RCC 7860 (cell line): ENCODE results near the gene TPRX2.
"Not testable (repeated sequence)": the region's sequence is repeated elsewhere in the genome, so short reads cannot be mapped to it uniquely, and the experiment has no call there.

Source experiments
- DNase-seq: peaks from one replicate; pipeline ENCODE4 v3.0.0-alpha.2; 2015; ENCODE audit warnings: low spot score
- FAIRE-seq: peaks from 2 replicates; lab custom pipeline; 2012; peaks lifted over from hg19 to GRCh38; lab: Jason Lieb, UNC

Gene TPRX2

DNA sequence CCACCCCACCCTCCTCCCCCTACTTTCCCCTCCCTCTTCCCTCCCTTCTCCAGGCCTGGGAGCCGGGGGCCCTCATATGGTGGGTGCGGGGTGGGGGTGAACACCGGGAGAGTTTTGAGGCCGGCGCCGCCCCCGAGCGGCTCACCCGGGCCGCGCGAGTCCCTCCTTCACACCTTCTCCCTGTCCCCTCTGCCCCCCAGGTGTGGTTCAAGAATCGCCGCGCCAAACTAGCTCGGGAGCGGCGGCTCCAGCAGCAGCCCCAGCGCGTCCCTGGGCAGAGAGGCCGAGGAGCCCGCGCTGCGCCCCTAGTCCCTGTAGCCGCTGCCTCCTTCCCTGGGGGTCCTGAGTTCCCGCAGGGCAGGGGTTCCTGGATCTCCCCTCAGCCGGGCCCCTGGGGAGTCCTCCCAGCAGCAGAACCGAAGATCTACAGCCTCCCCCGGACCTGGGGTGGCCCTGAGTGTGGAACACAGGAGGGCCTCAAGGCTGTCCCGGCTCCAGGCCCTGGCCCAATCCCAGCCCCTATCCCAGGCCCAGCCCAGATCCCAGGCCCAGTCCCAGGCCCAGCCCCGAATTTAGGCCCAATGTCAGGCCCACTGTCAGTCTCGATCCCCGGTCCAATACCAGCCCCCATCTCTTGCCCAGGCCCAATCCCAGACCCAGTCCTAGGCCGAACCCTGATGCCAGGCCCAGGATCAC, 1.7 kb downstream of the TPRX2 start:
- DNase-seq, result no peak
- no peak for FAIRE-seq

DNA sequence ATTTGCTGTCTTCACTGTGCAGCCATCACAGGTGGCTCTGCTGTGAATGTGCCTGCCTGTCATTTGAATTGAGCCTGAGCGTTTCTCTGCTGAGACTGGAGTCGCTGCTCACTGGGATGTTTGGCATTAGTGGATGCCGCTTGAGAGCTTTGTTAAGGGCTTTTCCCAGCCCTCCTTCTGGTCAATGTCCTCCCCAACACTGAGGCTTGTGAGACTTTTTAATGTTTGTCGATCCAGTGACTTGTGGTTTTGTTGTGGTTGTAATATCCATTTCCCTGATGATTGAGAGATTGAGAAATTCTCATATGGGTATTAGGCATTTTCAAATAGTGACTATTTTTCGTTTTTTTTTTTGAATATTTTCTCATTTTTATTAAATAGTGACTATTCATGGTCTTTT, 2.6 kb downstream of the TPRX2 start:
- DNase-seq (no peak), FAIRE-seq (no peak)

DNA sequence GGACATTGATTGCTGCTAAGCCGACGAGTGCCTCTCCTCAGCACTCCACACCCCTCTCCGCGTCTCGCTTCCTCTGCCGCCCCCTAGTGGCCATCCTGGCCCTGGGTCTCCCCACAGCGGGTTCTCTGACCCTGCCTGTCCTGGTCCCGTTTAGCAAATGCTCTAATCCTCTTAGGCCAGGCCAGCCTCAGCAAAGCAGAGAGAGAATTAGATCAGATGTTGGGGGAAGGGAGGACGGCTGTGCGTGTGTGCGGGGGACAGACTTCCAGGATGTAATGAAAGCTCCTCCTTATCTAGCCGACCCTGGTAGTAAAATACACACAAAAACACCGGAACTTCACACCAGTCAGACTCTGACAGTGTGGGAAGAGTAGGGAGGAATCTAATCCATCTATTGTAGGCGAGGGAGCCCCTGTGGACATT, 4.5 kb downstream of the TPRX2 start:
- FAIRE-seq (no peak), DNase-seq (peak; percentile 31)

DNA sequence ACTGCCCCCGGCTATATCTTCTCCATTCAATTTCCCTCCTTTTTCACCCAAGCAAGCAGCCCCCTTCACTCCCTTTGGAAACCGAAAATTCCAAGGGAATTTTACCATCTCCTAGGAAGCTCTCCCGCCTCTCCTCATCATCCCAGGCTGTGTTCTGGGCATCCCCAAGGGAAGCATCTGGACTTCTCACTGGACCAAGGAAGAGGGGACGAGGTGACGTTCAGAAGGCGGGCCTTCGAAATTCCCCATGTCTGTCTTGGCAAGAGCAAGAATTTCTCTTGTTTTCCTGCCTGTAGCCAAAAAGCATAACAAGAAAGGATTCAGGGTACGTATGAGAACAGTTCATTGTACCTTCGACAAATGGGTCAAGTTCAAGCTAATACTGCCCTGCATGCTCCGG, 6.1 kb downstream of the TPRX2 start:
- no peak for DNase-seq
- FAIRE-seq, result no peak

DNA sequence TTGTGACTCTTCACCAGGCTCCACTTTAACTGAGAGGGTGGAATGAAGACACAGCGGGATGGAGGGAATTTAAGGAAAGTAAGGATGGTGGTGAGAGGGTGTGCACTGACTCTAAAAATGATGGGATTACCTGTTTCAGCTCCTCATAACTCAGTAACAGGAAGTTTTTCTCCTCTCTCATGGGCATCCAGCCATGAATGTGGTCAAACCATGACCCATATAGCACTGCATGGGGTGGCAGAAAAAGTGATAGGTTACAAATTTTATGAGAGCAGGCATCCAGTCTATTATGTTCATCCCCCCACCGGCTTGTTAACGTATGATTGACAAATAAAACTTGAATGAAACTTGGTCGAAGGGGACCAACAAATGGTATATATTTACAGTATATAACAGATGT, 19.9 kb downstream of the TPRX2 start:
- no peak for FAIRE-seq
- DNase-seq, result no peak

DNA sequence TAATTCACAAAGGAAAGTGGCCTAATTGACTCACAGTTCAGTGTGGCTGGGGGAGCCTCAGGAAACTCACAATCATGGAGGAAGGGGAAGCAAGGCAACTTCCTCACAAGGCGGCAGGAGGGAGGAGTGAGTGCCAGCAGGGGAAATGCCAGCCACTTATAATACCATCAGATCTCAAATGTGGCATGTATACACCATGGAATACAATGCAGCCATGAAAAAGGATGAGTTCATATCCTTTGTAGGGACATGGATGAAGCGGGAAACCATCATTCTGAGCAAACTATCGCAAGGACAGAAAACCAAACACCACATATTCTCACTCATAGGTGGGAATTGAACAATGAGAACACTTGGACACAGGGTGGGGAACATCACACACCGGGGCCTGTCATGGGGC, 20.4 kb downstream of the TPRX2 start:
- DNase-seq, FAIRE-seq: not testable (repeated sequence)

DNA sequence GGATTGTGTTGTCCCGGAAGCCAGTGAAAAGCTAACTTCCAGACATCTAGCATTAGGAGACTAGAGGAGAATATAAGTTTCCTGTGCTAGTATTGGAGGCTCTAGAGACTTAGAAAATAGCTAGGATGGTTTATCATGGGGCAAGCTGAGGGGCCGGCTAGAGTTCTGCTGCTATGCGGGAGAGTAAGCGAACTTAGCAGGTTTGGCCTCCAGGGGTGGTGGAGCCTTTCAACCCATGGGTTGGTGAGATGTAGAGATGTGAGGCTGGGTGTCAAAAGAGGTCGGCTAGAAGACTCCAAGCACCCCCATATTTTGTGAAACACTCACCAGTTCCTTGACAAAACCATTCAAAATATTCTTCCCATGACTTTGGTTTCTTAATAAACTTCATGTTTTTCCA, 22.7 kb downstream of the TPRX2 start:
- FAIRE-seq, result no peak
- no peak for DNase-seq

DNA sequence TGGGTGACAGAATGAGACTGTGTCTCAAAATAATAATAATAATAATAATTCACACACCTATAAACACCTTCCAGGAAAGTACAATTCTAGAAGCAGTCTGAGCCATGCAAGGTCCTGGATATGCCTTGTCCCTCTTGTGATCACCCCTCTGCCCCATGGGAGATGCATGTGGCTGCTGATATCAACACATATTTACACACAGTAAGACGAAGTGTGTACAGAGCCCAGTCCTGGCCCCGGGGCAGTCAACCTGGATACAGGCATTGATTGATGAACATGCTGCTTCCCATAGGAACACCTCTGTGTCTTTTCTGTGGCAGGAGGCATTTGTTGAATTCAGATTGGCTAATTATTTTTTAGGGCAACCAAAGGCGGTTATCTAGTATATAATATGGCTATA, 23.9 kb downstream of the TPRX2 start:
- FAIRE-seq (no peak), DNase-seq (no peak)

DNA sequence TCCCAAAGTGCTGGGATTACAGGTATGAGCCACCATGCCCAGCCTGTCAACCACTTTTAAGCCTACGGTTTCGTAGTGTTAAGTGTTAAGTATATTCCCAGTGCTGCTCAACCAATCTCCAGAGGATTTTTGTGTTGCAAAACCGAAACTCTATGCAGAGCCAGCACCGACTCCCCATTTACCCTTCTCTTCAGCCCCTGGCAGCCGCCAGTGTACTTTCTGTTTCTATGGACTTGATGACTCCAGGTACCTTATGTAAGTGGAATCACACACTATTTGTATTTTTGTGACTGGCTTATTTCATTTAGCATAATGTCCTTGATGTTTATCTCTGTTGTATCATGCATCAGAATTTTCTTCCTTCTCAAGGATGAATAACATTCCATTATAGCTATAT, 26.0 kb downstream of the TPRX2 start:
- FAIRE-seq (no peak), DNase-seq (no peak)

DNA sequence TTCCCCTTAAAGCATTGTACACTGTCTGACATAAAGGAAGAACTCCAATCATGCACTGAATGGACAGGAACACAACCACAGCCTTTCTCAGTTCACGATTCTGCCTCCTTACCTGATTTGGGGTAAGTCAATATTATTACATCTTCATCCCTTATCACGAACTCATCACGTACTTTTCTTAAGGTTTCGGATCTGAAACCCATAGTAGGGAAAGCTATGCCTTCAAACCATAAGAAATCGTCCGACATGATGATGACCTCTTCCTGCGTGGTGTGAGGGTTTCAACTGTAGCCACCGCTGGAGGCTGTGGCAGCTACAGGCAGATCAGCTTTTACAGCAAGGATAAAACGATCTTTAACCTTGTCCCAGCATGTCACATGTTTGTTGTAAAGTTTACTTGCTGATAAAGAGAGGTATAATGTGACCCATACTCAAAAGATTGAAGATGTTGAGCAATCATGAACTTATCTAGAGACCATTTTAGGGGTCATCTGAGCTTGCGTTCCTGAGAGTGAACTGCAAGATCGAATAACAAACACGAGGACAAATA, 27.1 kb downstream of the TPRX2 start, which contains the start of gene SULT2A1:
Gene SULT2A1 (minus strand): TSS at position 306 of the 550 bp plus-strand sequence. CDS start 58 bp downstream, at position 248.
- DNase-seq (no peak), FAIRE-seq (no peak)

DNA sequence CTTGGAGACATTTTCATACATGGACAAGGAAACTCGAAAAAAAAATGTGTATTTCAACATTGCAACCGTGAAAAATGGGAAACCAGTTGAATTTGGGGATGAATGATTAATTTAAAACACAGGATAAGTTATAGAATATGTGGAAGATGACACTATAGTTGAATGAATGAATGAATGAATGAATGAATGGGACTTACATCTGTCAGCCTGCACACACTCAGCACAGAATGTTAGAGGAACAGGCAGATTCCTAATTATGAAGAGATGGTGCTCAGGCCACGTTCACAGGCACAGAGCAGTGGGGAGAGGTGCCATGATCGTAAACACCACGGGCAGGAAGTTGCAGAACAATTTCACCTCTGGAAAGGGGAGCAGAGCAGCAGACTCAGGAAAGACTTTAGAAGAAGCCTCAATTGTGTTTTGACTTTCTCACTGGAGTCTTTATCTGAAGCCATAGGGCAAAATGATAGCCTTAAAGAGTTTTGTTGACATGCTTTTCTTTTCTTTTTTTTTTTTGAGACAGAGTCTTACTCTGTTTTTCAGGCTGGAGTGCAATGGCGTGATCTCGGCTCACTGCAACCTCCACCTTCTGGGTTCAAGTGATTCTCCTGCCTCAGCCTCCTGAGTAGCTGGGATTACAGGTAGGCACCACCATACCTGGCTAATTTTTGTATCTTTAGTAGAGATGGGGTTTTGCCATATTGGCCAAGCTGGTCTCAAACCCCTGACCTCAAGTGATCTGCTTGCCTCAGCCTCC, 32.0 kb downstream of the TPRX2 start:
- DNase-seq (no peak), FAIRE-seq (no peak)

DNA sequence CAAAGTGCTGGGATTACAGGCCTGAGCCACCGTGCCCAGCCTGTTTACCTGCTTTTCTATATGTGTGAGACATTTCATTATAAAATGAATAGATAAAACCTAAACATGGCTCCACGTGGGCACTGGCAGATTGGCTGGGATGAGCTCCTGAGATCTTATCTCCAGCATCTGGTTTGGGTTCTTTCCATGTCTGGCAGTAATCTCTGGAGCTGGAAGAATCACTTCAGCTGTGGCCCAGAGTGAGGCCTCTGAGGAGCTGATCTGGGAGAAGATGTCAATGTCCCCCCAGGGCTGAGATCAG, 32.5 kb downstream of the TPRX2 start:
- DNase-seq (no peak), FAIRE-seq (no peak)

DNA sequence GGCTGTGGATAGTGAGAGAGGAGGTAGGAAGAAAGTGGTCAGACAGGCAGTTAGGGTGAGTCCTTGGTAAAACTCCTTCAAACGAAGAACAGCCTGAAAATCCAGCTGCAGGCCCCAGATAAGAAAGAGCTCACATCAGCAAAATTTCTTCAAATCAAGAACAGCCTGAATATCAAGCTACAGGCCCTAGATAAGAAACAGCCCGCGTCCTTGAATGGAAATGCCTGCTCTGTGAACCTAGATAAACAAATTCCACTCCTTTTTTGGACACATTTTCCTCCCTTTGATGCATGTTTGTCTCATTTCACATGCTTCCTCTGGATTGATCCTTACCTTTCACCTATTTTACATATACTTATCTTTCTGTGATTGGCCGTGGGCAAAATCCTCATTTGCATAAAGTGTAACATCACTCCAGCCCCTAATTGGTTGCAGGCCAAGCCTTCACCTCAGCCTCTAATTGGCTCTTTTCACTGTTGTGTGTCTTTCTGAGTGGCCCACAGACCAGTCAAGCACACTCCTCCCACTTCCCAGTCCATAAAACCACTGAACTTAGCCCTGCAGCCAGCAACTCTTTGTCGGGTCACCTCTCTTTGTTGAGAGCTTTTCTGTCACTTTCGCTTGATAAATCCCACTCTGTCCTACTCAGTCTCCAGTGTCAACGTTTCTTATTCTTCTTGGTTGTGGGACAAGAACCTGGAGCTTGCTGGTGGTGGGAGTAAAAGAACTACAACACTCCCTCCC, 33.1 kb downstream of the TPRX2 start:
- FAIRE-seq (no peak), DNase-seq (no peak)

DNA sequence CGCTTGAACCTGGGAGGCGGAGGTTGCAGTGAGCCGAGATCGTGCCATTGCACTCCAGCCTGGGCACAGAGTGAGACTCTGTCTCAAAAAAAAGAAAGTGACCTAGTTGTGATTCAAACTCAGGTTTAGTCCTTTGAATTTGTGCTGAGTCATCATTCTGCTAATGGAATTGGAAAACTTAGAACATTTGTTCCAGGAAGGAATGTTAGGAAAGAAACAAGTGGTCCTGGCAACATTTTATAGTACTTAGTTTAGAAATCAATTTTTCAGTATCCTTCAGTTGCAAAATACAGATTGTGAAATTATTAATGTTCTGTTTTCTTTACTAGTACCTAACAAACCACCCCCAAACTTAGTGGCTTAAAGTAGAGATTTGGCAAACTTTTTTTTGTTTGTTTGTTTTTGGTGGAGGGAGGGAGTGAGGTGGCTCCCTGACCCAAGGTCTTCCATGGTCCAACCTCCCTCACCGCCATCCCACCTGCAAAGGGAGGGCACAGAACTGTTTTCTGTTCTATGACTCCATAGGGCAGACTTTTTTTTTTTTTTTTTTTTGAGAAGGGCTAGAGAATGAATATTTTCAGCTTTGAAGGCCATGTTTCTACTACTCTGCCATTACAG, 36.2 kb downstream of the TPRX2 start:
- FAIRE-seq (no peak), DNase-seq (no peak)

DNA sequence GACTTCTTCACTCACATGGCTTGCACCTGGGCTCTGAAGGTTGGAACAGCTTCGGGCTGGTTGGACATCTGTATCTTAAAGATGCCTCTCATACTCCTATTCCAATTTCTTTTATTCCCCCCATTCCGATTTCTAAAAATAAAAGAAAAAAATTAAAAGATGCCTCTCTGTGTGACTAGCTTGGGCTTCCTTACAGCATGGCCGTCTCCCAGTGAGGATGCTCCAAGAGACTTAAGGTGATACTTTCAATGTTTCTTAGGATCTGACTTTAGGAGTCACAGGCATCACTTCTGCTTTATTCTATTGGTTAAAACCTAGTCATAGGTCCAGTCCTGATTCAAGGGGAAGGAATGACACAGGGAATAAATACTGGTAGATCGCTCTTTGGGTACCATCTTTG, 37.0 kb downstream of the TPRX2 start:
- FAIRE-seq (no peak), DNase-seq (no peak)

DNA sequence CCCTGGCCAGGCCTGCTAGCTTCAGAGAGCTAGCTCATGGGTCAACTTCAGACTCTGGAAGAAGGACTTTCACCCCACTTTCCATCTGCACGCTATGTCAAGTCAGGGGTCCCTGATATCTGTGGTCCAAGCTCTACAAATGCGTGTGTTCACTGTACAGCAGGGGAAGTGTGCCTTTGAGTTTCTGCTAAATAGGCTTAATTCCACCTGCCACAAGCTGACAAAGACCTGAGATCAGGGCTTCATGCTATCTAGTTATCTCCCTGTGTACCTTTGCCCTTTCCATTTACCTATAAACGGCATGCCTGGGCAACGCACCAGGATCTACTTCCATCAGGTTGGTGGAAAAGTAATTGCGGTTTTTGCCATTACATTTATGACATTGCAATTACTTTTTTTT, 37.7 kb downstream of the TPRX2 start:
- FAIRE-seq (no peak), DNase-seq (no peak)

DNA sequence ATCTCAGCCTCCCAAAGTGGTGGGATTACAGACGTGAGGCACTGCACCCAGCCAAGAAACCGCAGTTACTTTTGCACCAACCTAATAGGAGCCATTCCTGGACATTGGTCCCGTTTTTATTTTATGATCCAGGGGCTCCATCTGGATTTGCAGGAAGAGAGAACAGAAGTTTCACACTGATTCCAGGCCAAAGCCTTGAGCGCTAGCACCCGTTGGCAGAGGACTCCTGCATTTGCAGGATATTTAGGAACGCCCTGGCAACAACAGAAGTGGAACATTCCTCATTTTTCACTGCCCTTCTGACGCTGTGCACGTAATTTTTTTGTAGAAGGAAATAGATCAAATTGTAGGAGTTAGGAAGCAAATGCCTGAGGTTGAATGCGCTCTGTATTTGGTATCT, 38.8 kb downstream of the TPRX2 start:
- DNase-seq, result no peak
- FAIRE-seq, result no peak

DNA sequence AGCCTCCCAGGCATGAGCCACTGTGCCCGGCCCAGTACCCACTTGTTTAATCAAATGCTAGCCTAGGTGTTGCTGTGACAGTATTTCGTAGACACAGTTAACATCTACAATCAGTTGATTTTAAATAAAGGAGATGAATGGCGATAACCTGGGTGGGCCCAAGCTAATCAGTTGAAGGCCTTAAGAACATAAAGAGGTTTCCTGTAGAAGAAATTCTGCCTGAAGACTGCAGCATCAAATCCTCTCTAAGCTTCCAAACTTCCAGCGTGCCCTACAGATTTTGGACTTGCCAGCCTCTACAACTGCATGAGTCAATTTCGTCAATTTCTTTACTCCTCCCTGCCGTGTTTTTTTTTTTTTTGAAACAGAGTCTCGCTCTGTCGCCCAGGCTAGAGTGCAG, 40.3 kb downstream of the TPRX2 start:
- DNase-seq (no peak), FAIRE-seq (no peak)

DNA sequence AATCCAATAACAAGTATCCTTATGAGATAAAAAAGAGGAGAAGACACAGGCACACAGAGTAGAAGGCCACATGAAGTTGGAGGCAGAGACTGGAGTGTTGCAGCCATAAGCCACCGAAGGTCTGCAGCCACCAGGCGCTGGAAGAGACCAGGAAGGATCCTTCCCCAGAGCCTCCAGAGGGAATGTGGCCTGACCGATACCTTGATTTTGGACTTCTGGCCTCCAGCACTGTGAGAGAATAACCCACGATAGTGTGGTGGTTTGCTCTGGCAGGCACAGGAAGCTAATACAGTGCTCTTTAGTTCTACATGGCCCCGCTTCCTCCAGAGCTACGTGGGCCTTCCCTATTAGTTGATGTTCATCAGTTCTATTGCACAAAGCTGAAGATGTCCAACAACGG, 42.3 kb downstream of the TPRX2 start:
- DNase-seq (no peak), FAIRE-seq (no peak)

DNA sequence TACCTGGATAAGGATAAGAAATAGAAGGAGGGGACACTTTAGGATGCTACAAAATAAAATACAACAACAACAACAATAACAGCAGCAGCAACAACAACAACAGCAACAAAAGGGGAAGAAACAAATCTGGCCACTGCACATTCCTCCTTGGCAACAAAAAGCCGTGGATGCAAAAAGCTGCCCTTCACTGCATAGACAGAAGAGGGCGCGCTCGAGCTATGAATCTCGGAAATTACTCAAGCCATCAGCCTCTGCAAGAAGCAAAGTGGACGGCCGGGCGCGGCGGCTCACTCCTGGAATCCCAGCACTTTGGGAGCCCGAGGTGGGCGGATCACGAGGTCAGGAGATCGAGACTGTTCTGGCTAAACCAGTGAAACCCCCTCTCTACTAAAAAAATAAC, 50.3 kb downstream of the TPRX2 start:
- not testable (repeated sequence) for DNase-seq, FAIRE-seq

DNA sequence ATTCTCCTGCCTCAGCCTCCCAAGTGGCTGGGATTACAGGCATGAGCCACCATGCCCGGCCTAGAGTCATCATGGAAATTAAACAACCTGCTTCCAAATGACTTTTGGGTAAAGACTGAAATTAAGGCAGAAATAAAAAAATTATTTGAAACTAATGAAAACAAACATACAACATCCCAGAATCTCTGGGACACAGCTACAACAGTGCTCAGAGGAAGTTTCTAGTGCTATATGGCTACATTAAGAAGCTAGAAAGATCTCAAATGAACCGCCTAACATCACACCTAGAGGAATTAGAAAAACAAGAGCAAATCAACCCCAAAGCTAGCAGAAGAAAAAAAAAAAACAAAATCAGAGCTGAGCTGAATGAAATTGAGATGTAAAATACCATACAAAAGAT, 51.2 kb downstream of the TPRX2 start:
- FAIRE-seq, DNase-seq: not testable (repeated sequence)
